ENCODE data around the gene C10orf143.

DNA sequence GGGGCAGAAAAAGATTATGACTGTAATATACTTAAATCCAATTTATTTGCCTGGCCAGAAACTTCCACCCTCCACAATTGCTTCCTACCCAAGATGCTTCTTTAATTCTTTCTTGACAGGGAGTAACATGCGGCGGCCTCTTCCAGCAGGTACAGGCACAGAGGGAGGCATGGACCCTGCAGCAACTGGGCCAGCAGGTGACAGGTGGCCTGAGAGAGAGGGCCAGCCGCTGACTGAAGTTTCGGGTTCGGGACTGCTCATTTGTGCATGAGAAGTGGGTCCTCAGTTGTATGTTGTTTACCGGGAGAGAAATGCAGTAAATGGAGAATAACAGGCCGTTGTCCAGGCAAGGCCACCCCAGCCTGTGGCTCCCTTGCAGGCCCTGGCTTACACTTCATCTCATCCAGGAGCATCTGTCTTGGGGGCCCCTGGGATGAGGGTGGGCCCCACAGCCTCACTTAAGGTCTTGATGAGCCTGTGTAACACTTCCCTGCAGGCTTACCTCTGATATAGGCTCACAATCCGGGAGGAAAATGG, 72.5 kb downstream of the C10orf143 start:
- TF ChIP-seq FOXA1 (IDR thresholded peaks at IDR 0.05) (no peak), SP1 (IDR thresholded peaks at IDR 0.05) (no peak), FOXM1 (IDR thresholded peaks at IDR 0.05; ENCODE audit: borderline replicate concordance) (no peak), HDGF (IDR thresholded peaks at IDR 0.05; ENCODE audit: borderline replicate concordance) (no peak), BHLHE40 (IDR thresholded peaks at IDR 0.05; ENCODE audit: borderline replicate concordance) (no peak)
